PC-3 (cell line): ENCODE data around the gene ARHGEF28. TPM values are rescaled to one million over a fixed set of nuclear protein-coding genes. Genes with fewer than 3 reads are reported as not detected.

Experiments
- ATAC-seq: fragments of 200-7000 bp; cut with Tn5 transposase; 2 replicates; pipeline ENCODE4 v1.9.1; 2020; ENCODE audit warnings: mild to moderate bottlenecking, moderate library complexity
- BruUV-seq: library from RNA; stranded (reverse); fragments of 400-500 nt; replicated peaks from 2 replicates; lab custom pipeline; 2021; lab: Mats Ljungman, UMichigan
- CTCF ChIA-PET: fragments of 300-600 bp; sonication (Branson Sonifier 250); formaldehyde crosslinking; loops from one replicate; lab custom pipeline; 2022; ENCODE audit warnings: antibody characterized with exemption; lab: Charles Lee
- POLR2A ChIA-PET: fragments of 300-600 bp; sonication (Branson Sonifier 250); formaldehyde crosslinking; loops from one replicate; lab custom pipeline; 2022; ENCODE audit warnings: antibody characterized with exemption; ENCODE audit not compliant: unreplicated experiment; lab: Charles Lee
- DNase-seq: peaks from one replicate; pipeline ENCODE4 v3.0.0-alpha.2; 2015
- H2AFZ ChIP-seq: fragments of 300-600 bp; sonication (generic); 2 replicates; pipeline ENCODE4 v1.6.0; 2016; ENCODE audit warnings: antibody characterized with exemption, low read length
- H3F3A ChIP-seq: fragments of 300-600 bp; sonication (generic); one replicate; pipeline ENCODE4 v1.6.0; 2017; ENCODE audit warnings: antibody characterized with exemption, low read length, control low read depth, mild to moderate bottlenecking; ENCODE audit not compliant: unreplicated experiment
- H3K27ac ChIP-seq: fragments of 300-600 bp; sonication (generic); 2 replicates; pipeline ENCODE4 v1.5.1; 2016; ENCODE audit warnings: mild to moderate bottlenecking, low read length
- H3K27me3 ChIP-seq: fragments of 300-600 bp; sonication (generic); 2 replicates; pipeline ENCODE4 v1.6.1; 2016; ENCODE audit warnings: low read length, mixed read lengths
- H3K36me3 ChIP-seq: fragments of 300-600 bp; sonication (generic); 2 replicates; pipeline ENCODE4 v1.6.1; 2016; ENCODE audit warnings: low read depth, mixed run types, low read length, mixed read lengths
- H3K4me1 ChIP-seq: fragments of 300-600 bp; sonication (generic); 2 replicates; pipeline ENCODE4 v1.5.1; 2016; ENCODE audit warnings: low read length; ENCODE audit not compliant: insufficient read depth
- H3K4me2 ChIP-seq: fragments of 300-600 bp; sonication (generic); 2 replicates; pipeline ENCODE4 v1.6.0; 2016; ENCODE audit warnings: low read length
- H3K4me3 ChIP-seq: fragments of 300-600 bp; sonication (generic); 2 replicates; pipeline ENCODE4 v1.5.1; 2016; ENCODE audit warnings: mild to moderate bottlenecking, low read length, mixed read lengths
- H3K79me2 ChIP-seq: fragments of 300-600 bp; sonication (generic); 2 replicates; pipeline ENCODE4 v1.6.1; 2017; ENCODE audit warnings: low read length, mixed read lengths
- H3K9ac ChIP-seq: fragments of 300-600 bp; sonication (generic); 2 replicates; pipeline ENCODE4 v1.6.0; 2016; ENCODE audit warnings: mild to moderate bottlenecking, low read length
- H3K9me2 ChIP-seq: fragments of 300-600 bp; sonication (generic); replicated peaks from 2 replicates; pipeline ENCODE4 v1.6.1; 2016; ENCODE audit warnings: mixed run types, low read length, mixed read lengths
- H3K9me3 ChIP-seq: fragments of 300-600 bp; sonication (generic); 2 replicates; pipeline ENCODE4 v1.6.1; 2016; ENCODE audit warnings: low read length, mixed read lengths
- H4K20me1 ChIP-seq: fragments of 300-600 bp; sonication (generic); 2 replicates; pipeline ENCODE4 v1.6.1; 2016; ENCODE audit warnings: low read length, mixed read lengths
- EZH2 ChIP-seq: fragments of 300-600 bp; sonication (generic); IDR thresholded peaks from one replicate; pipeline ENCODE4 v1.6.1; 2017; ENCODE audit warnings: antibody characterized with exemption, mild to moderate bottlenecking, low read length; ENCODE audit not compliant: unreplicated experiment
- EZH2phosphoT487 ChIP-seq: fragments of 300-600 bp; sonication (generic); IDR thresholded peaks from 2 replicates; pipeline ENCODE4 v1.6.1; 2018; ENCODE audit warnings: mild to moderate bottlenecking, antibody characterized with exemption, low read length, borderline replicate concordance
- intact Hi-C: fragments of 100-400 bp; cut with micrococcal nuclease; formaldehyde crosslinking; loops from 2 replicates; pipeline ENCODE4 v1.9.0; 2023
- total RNA-seq: library from RNA; depleted of rRNA; stranded (reverse); fragments of >200 nt; gene quantifications from 2 replicates; pipeline ENCODE4 v1.2.3, GENCODE V29; 2014
- TF ChIP-seq, protein P1 (sequence below): fragments of 300-600 bp; sonication (generic); conservative IDR thresholded peaks from 2 replicates; pipeline ENCODE4 v1.5.1; 2017; ENCODE audit warnings: antibody characterized with exemption, low read depth, mild to moderate bottlenecking, low read length

The ARHGEF28 gene
- total RNA-seq, 1 experiment from 2014 or later = 24.2 TPM

DNA sequence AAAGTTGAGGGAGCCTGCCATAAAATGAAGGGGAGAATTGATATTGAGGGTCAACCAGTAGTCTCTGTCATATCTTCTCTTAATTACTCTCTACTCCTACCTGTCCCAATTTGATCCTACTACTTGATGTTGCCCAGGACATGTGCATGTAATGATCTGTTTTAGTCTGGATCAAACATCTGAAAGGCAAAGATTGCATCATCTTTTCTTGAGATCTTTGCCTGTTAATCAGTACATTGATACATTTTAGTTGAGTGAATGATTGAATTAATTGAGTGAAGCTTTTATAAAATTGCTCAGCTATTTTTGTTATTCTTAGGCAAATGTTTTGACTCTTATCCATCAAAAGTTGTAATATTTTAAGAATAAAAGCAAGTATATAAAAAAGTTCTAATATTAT is 21.7 kb downstream of the ARHGEF28 start:
- Histone ChIP-seq H3F3A (no peaks in the 10 kb centered on the region), H3K9ac (no peak overlapping the region), H3K79me2 (peaks cover 74% of the 10 kb centered on the region), H4K20me1 (no peaks in the 10 kb centered on the region), H3K4me2 (no peak overlapping the region), H3K4me1 (peaks cover 11% of the 10 kb centered on the region), H3K4me3 (no peak overlapping the region), H3K9me2 (no peaks in the 10 kb centered on the region), H3K9me3 (no peaks in the 10 kb centered on the region), H3K36me3 (no peaks in the 10 kb centered on the region), H2AFZ (no peak overlapping the region), H3K27me3 (no peaks in the 10 kb centered on the region), H3K27ac (no peak overlapping the region)
- intact Hi-C loops = no loop called here
- DNase-seq = no peak
- no TSS peak for BruUV-seq
- TF ChIP-seq, protein P1, sequence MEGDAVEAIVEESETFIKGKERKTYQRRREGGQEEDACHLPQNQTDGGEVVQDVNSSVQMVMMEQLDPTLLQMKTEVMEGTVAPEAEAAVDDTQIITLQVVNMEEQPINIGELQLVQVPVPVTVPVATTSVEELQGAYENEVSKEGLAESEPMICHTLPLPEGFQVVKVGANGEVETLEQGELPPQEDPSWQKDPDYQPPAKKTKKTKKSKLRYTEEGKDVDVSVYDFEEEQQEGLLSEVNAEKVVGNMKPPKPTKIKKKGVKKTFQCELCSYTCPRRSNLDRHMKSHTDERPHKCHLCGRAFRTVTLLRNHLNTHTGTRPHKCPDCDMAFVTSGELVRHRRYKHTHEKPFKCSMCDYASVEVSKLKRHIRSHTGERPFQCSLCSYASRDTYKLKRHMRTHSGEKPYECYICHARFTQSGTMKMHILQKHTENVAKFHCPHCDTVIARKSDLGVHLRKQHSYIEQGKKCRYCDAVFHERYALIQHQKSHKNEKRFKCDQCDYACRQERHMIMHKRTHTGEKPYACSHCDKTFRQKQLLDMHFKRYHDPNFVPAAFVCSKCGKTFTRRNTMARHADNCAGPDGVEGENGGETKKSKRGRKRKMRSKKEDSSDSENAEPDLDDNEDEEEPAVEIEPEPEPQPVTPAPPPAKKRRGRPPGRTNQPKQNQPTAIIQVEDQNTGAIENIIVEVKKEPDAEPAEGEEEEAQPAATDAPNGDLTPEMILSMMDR = no peak
- TF ChIP-seq EZH2 (no peak), EZH2phosphoT487 (no peak)
- CTCF ChIA-PET = no interaction called here
- no peak for ATAC-seq
- POLR2A ChIA-PET = no interaction called here

DNA sequence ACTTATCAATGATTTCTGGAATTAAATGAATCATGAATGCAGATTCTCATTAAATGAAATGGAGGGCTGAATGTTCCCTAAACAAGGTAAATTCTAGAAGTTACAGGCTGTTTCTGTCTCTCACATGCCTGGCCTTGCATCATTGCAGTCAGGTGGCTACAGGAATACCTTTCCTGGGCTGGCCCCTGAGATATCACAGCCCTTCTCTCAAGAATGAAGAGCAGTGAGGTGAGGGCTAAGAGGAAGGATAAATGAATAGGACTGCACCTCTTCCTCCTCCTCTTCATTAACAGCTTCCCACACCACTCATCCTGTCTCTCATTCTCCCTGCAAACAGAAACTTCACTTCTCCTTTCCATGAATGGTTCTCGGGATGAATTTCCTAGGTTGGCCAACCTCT is 22.5 kb downstream of the ARHGEF28 start:
- H2AFZ ChIP-seq = no peak overlapping the region
- no peaks in the 10 kb centered on the region for H4K20me1 ChIP-seq
- POLR2A ChIA-PET = no interaction called here
- no peaks in the 10 kb centered on the region for H3K36me3 ChIP-seq
- DNase-seq (no peak), ATAC-seq (no peak)
- no peaks in the 10 kb centered on the region for H3K9me2 ChIP-seq
- no peak overlapping the region for H3K4me3 ChIP-seq
- no peaks in the 10 kb centered on the region for H3F3A ChIP-seq
- no peak overlapping the region for H3K4me2 ChIP-seq
- TF ChIP-seq, protein P1 = no peak
- peaks cover 79% of the 10 kb centered on the region for H3K79me2 ChIP-seq
- H3K4me1 ChIP-seq = peaks cover 15% of the 10 kb centered on the region
- H3K27ac ChIP-seq = no peak overlapping the region
- CTCF ChIA-PET = no interaction called here
- no peaks in the 10 kb centered on the region for H3K27me3 ChIP-seq
- H3K9me3 ChIP-seq = no peaks in the 10 kb centered on the region
- intact Hi-C loops = no loop called here
- no TSS peak for BruUV-seq
- no peak overlapping the region for H3K9ac ChIP-seq

DNA sequence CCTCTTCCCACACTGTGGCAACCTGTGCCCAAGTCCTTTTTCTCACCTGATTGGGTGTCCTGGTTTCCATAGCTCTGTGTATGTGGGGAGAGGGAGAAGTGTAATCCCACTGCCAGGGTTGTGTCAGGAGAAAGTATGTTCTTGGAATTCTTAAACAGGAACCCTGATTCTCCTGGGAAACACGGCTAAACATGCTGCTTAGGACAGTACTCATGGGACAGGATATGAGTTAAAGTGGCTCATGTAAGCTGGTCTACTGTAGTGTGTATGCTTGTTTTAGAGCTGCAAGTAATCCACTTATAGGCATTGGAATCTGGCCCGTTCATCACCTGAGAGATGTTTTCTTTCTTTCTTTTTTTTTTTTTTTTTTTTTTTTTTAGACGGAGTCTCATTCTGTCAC is 23.9 kb downstream of the ARHGEF28 start:
- Histone ChIP-seq H3K9me3 (no peaks in the 10 kb centered on the region), H3F3A (no peaks in the 10 kb centered on the region), H2AFZ (no peak overlapping the region), H3K4me2 (no peak overlapping the region), H3K4me1 (peaks cover 27% of the 10 kb centered on the region), H3K27ac (no peak overlapping the region), H3K27me3 (no peaks in the 10 kb centered on the region), H3K36me3 (no peaks in the 10 kb centered on the region), H3K79me2 (peaks cover 84% of the 10 kb centered on the region), H3K9ac (no peak overlapping the region), H3K4me3 (no peak overlapping the region), H3K9me2 (no peaks in the 10 kb centered on the region), H4K20me1 (no peaks in the 10 kb centered on the region)
- POLR2A ChIA-PET = no interaction called here
- no TSS peak for BruUV-seq
- TF ChIP-seq, protein P1 = no peak
- TF ChIP-seq EZH2phosphoT487 = no peak
- TF ChIP-seq EZH2 = no peak
- ATAC-seq (no peak), DNase-seq (no peak)
- CTCF ChIA-PET = no interaction called here
- intact Hi-C loops = no loop called here
